Activated CD4-positive, alpha-beta T cell treated with anti-CD3 and anti-CD28 coated beads for 36 hours (primary cell): ENCODE data around the gene EIF2S1. TPM values are rescaled to one million over a fixed set of nuclear protein-coding genes. Genes with fewer than 3 reads are reported as not detected.
"Not testable (repeated sequence)": the region's sequence is repeated elsewhere in the genome, so short reads cannot be mapped to it uniquely, and the experiment has no call there.

Experiments used
- ATAC-seq: fragments of 200-7000 bp; cut with Tn5 transposase; one replicate; pipeline ENCODE4 v1.10.0; 2021; ENCODE audit warnings: mild to moderate bottlenecking, moderate library complexity
- CTCF ChIA-PET: fragments of 350-600 bp; sonication (Branson Sonifier 250); formaldehyde crosslinking; loops from one replicate; lab custom pipeline; 2021; ENCODE audit warnings: antibody characterized with exemption; lab: Charles Lee
- POLR2A ChIA-PET: fragments of 350-600 bp; sonication (Branson Sonifier 250); formaldehyde crosslinking; loops from one replicate; lab custom pipeline; 2021; ENCODE audit warnings: antibody characterized with exemption, inconsistent platforms; lab: Charles Lee
- DNase-seq: peaks from one replicate; pipeline ENCODE4 v3.0.0-alpha.2; 2020
- H3K27ac Mint-ChIP-seq: one replicate; pipeline ENCODE4 v1.8.0; 2021; ENCODE audit warnings: mixed read lengths
- H3K27me3 Mint-ChIP-seq: one replicate; pipeline ENCODE4 v1.8.0; 2021; ENCODE audit warnings: mixed read lengths
- H3K36me3 Mint-ChIP-seq: one replicate; pipeline ENCODE4 v1.8.0; 2021; ENCODE audit warnings: low read depth, mixed read lengths
- H3K4me1 Mint-ChIP-seq: one replicate; pipeline ENCODE4 v1.8.0; 2021; ENCODE audit warnings: mixed read lengths
- H3K4me3 Mint-ChIP-seq: one replicate; pipeline ENCODE4 v1.8.0; 2021; ENCODE audit warnings: mild to moderate bottlenecking, moderate library complexity, mixed read lengths
- H3K9me3 Mint-ChIP-seq: one replicate; pipeline ENCODE4 v1.8.0; 2021; ENCODE audit warnings: low read depth, mixed read lengths
- intact Hi-C, 2 experiments: fragments of 100-400 bp; cut with DNase I in 1 of 2; cut with micrococcal nuclease in 1 of 2; formaldehyde crosslinking; loops; one replicate each; pipeline versions ENCODE4 v1.14.2 to v1.15.1; 2022 to 2024; cut with DNase I, micrococcal nuclease
- total RNA-seq, 2 experiments: library from RNA; stranded (reverse); gene quantifications; one replicate each; pipeline ENCODE4 v1.2.3, GENCODE V29; 2021

The EIF2S1 gene
- total RNA-seq = 100 to 1,000 TPM; 212 to 233 TPM

GRCh38 chr14:67359775-67360469, at the start of gene EIF2S1, which contains the start of gene ATP6V1D:
EIF2S1 (plus strand) TSS chr14:67360328; CDS start chr14:67364768, 4,440 bp downstream.
ATP6V1D (minus strand) TSS chr14:67359804; CDS start chr14:67359698, 106 bp downstream.
- DNase-seq = peak; percentile 100
- Mint-ChIP-seq H3K4me3 (peak within 1 kb of the TSS; percentile 98), H3K36me3 (peaks cover 30% of the 10 kb centered on the region), H3K4me1 (peaks cover 59% of the 10 kb centered on the region), H3K27me3 (no peaks in the 10 kb centered on the region), H3K27ac (peak within 1 kb of the TSS; percentile 98), H3K9me3 (no peaks in the 10 kb centered on the region)
- ATAC-seq = peak; percentile 95
- CTCF ChIA-PET = interaction anchor here (0.6 to 2.6 kb wide), 30 partner anchors 9 to 1502 kb away, joined by 3 to 19 read pairs (median 3); partner anchors contain the start of genes GPHN and PALS1
- intact Hi-C loops = loop anchor here (1.0 to 10.0 kb wide), 12 partner anchors 13 to 863 kb away; partner anchors contain the start of genes PALS1 (in 2 of the 2), VTI1B (in 2 of the 2), ZFYVE26 (in 2 of the 2) and ARG2 (in 1 of the 2)
- POLR2A ChIA-PET = interaction anchor here (0.7 to 1.2 kb wide), 5 partner anchors 8 to 457 kb away, joined by 3 to 13 read pairs (median 3); partner anchors contain the start of genes RDH11 and ZFYVE26

GRCh38 chr14:67311868-67312267, 48.3 kb upstream of the EIF2S1 start:
- Mint-ChIP-seq H3K27me3 (no peaks in the 10 kb centered on the region), H3K36me3 (peaks cover 2% of the 10 kb centered on the region)

GRCh38 chr14:67313153-67313552, 47.0 kb upstream of the EIF2S1 start:
- Mint-ChIP-seq H3K36me3 (peaks cover 2% of the 10 kb centered on the region), H3K27ac (no peak overlapping the region), H3K4me3 (no peak overlapping the region), H3K27me3 (no peaks in the 10 kb centered on the region), H3K4me1 (no peaks in the 10 kb centered on the region), H3K9me3 (no peaks in the 10 kb centered on the region)
- CTCF ChIA-PET = no interaction called here
- ATAC-seq (no peak), DNase-seq (no peak)
- POLR2A ChIA-PET = interaction anchor here (0.6 kb wide), 1 partner anchor 56 kb away, joined by 3 read pairs; no protein-coding TSS in a partner anchor
- intact Hi-C loops = no loop called here

More at GRCh38 chr14:67311868-67312267, 48.3 kb upstream of the EIF2S1 start:
- intact Hi-C loops = no loop called here
- Mint-ChIP-seq H3K27ac (no peak overlapping the region), H3K4me3 (no peak overlapping the region), H3K9me3 (no peaks in the 10 kb centered on the region), H3K4me1 (no peaks in the 10 kb centered on the region)
- POLR2A ChIA-PET = no interaction called here
- no peak for DNase-seq
- ATAC-seq = no peak
- CTCF ChIA-PET = interaction anchor here (1.0 kb wide), 1 partner anchor 26 kb away, joined by 3 read pairs; no protein-coding TSS in a partner anchor

GRCh38 chr14:67317822-67318221, 42.3 kb upstream of the EIF2S1 start:
- no peak for DNase-seq
- H3K27me3 Mint-ChIP-seq = no peaks in the 10 kb centered on the region
- H3K4me1 Mint-ChIP-seq = no peaks in the 10 kb centered on the region
- peaks cover 3% of the 10 kb centered on the region for H3K36me3 Mint-ChIP-seq
- intact Hi-C loops = no loop called here
- no peak overlapping the region for H3K27ac Mint-ChIP-seq
- no peak overlapping the region for H3K4me3 Mint-ChIP-seq
- no peaks in the 10 kb centered on the region for H3K9me3 Mint-ChIP-seq
- ChIA-PET POLR2A (no interaction called here), CTCF (no interaction called here)
- ATAC-seq = no peak

GRCh38 chr14:67319142-67319541, 41.0 kb upstream of the EIF2S1 start:
- ChIA-PET CTCF (interaction anchor here (1.4 kb wide), 1 partner anchor 108 kb away, joined by 4 read pairs; no protein-coding TSS in a partner anchor), POLR2A (no interaction called here)
- ATAC-seq (no peak), DNase-seq (no peak)
- Mint-ChIP-seq H3K4me3 (no peak overlapping the region), H3K4me1 (no peaks in the 10 kb centered on the region), H3K9me3 (no peaks in the 10 kb centered on the region), H3K27me3 (no peaks in the 10 kb centered on the region), H3K36me3 (peaks cover 3% of the 10 kb centered on the region), H3K27ac (no peak overlapping the region)
- intact Hi-C loops = no loop called here

GRCh38 chr14:67329666-67330065, 30.5 kb upstream of the EIF2S1 start:
- ATAC-seq, H3K4me3 Mint-ChIP-seq, POLR2A ChIA-PET, CTCF ChIA-PET, H3K27ac Mint-ChIP-seq, DNase-seq, H3K4me1 Mint-ChIP-seq, H3K27me3 Mint-ChIP-seq, intact Hi-C loops, H3K9me3 Mint-ChIP-seq: not testable (repeated sequence)
- H3K36me3 Mint-ChIP-seq = peaks cover 29% of the 10 kb centered on the region

GRCh38 chr14:67331368-67332125, 28.6 kb upstream of the EIF2S1 start:
- H3K27ac Mint-ChIP-seq = no peak overlapping the region
- no peak overlapping the region for H3K4me3 Mint-ChIP-seq
- peaks cover 28% of the 10 kb centered on the region for H3K36me3 Mint-ChIP-seq
- CTCF ChIA-PET = interaction anchor here (0.6 kb wide), 1 partner anchor 11 kb away, joined by 3 read pairs; no protein-coding TSS in a partner anchor
- ATAC-seq (no peak), DNase-seq (no peak)
- intact Hi-C loops = no loop called here
- H3K9me3 Mint-ChIP-seq = no peaks in the 10 kb centered on the region
- no peaks in the 10 kb centered on the region for H3K27me3 Mint-ChIP-seq
- H3K4me1 Mint-ChIP-seq = no peaks in the 10 kb centered on the region
- POLR2A ChIA-PET = no interaction called here

GRCh38 chr14:67332468-67332867, 27.7 kb upstream of the EIF2S1 start:
- H3K4me1 Mint-ChIP-seq = no peaks in the 10 kb centered on the region
- peaks cover 30% of the 10 kb centered on the region for H3K36me3 Mint-ChIP-seq
- no peaks in the 10 kb centered on the region for H3K27me3 Mint-ChIP-seq
- intact Hi-C loops = no loop called here
- ATAC-seq (no peak), DNase-seq (no peak)
- POLR2A ChIA-PET = no interaction called here
- no peaks in the 10 kb centered on the region for H3K9me3 Mint-ChIP-seq
- H3K27ac Mint-ChIP-seq = no peak overlapping the region
- H3K4me3 Mint-ChIP-seq = no peak overlapping the region
- CTCF ChIA-PET = interaction anchor here (0.6 to 1.2 kb wide), 2 partner anchors 10 to 27 kb away, joined by 3 read pairs; partner anchors contain the start of gene ATP6V1D

GRCh38 chr14:67335781-67336180, 24.3 kb upstream of the EIF2S1 start:
- Mint-ChIP-seq H3K27me3 (no peaks in the 10 kb centered on the region), H3K36me3 (peaks cover 30% of the 10 kb centered on the region), H3K4me3 (no peak overlapping the region), H3K4me1 (no peaks in the 10 kb centered on the region), H3K27ac (no peak overlapping the region), H3K9me3 (no peaks in the 10 kb centered on the region)
- ChIA-PET POLR2A (no interaction called here), CTCF (no interaction called here)
- no peak for ATAC-seq
- peak; percentile 30 for DNase-seq
- intact Hi-C loops = loop anchor here (1.0 to 5.0 kb wide), 3 partner anchors 169 to 978 kb away; no protein-coding TSS in a partner anchor

GRCh38 chr14:67341231-67341630, 18.9 kb upstream of the EIF2S1 start:
- H3K4me3 Mint-ChIP-seq, DNase-seq, CTCF ChIA-PET, H3K9me3 Mint-ChIP-seq, H3K4me1 Mint-ChIP-seq, H3K27me3 Mint-ChIP-seq, H3K27ac Mint-ChIP-seq, POLR2A ChIA-PET, ATAC-seq, intact Hi-C loops: not testable (repeated sequence)
- peaks cover 25% of the 10 kb centered on the region for H3K36me3 Mint-ChIP-seq

GRCh38 chr14:67343601-67344230, 16.4 kb upstream of the EIF2S1 start:
- POLR2A ChIA-PET = no interaction called here

More at GRCh38 chr14:67343601-67344230, 16.4 kb upstream of the EIF2S1 start:
- H3K9me3 Mint-ChIP-seq = no peaks in the 10 kb centered on the region
- DNase-seq = no peak
- H3K27me3 Mint-ChIP-seq = no peaks in the 10 kb centered on the region
- no peak overlapping the region for H3K4me3 Mint-ChIP-seq
- CTCF ChIA-PET = interaction anchor here (1.3 kb wide), 2 partner anchors 10 to 16 kb away, joined by 3 read pairs; partner anchors contain the start of gene ATP6V1D
- H3K36me3 Mint-ChIP-seq = peaks cover 22% of the 10 kb centered on the region
- peak overlapping the region; percentile 19 for H3K27ac Mint-ChIP-seq
- intact Hi-C loops = no loop called here
- H3K4me1 Mint-ChIP-seq = peaks cover 6% of the 10 kb centered on the region
- peak; percentile 76 for ATAC-seq
